HG03469 (cell line): ENCODE measurements around the gene BICRA.
"Not testable (repeated sequence)": the region's sequence is repeated elsewhere in the genome, so short reads cannot be mapped to it uniquely, and the experiment has no call there.

Source experiments
- ATAC-seq: cut with Tn5 transposase; IDR thresholded peaks from one replicate; pipeline ENCODE4 v1.9.1; 2021; ENCODE audit warnings: mild to moderate bottlenecking, moderate library complexity, moderate number of reproducible peaks; ENCODE audit not compliant: unreplicated experiment

Gene BICRA

DNA sequence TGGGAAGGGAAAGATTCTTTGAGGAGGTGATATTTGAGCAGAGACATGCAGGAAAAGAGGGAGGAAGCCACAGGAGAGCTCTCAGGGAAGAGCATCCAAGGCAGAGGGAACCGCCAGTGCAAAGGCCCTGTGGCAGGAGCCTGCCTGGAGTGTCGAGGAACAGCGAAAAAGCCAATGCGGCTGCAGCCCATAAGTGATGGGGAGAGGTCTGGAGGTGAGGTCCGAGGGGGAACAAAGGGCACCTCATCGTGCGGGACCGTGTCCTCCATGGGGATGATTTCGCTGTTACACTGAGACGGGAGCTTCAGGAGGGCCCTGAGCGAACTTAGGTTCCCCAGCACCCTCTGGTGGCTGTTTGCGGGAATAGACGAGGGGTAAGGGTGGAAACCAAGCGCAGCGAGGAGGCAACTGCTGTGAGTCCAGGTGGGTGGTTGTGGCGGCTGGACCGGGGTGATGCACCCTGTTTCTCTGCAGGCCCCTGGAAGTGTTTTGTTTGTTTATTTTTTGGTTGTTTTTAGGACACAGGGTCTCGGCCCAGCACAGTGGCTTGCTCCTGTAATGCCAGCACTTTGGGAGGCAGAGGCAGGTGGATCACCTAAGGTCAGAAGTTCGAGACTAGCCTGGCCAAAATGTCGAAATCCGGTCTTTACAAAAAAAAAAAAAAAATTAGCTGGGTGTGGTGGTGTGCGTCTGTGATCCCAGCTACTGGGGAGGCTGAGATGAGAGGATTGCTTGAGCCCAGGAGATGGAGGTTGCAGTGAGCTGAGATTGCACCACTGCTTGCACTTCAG is 98.4 kb downstream of the BICRA start:
- no peak for ATAC-seq

DNA sequence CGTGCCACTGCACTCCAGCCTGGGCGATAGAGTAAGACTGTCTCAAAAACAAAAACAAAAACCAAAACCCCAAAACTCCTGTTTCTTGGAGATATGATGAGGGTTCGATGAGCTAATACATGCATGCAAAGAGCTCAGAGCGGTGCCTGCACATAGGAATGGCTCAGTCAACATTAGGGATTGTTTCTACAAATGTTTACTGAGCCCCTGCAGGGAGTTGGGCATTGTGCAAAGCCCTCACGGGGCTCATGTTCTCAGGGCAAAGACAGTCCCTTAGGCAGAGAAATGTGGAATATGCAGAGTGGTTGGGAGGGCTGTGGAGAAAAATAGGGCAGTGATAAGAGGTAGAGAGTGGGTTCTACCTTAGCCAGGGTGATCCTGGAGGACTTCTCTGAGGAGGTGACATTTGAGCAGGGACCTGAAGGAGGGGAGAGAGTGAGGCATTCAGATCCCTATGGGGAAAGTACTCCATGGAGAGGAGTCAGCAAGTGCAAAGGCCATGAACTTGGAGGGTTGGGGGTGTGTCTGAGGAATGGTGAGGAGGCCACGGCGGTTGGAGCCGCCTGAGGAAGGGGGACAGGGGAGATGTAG is 102.8 kb downstream of the BICRA start:
- no peak for ATAC-seq

DNA sequence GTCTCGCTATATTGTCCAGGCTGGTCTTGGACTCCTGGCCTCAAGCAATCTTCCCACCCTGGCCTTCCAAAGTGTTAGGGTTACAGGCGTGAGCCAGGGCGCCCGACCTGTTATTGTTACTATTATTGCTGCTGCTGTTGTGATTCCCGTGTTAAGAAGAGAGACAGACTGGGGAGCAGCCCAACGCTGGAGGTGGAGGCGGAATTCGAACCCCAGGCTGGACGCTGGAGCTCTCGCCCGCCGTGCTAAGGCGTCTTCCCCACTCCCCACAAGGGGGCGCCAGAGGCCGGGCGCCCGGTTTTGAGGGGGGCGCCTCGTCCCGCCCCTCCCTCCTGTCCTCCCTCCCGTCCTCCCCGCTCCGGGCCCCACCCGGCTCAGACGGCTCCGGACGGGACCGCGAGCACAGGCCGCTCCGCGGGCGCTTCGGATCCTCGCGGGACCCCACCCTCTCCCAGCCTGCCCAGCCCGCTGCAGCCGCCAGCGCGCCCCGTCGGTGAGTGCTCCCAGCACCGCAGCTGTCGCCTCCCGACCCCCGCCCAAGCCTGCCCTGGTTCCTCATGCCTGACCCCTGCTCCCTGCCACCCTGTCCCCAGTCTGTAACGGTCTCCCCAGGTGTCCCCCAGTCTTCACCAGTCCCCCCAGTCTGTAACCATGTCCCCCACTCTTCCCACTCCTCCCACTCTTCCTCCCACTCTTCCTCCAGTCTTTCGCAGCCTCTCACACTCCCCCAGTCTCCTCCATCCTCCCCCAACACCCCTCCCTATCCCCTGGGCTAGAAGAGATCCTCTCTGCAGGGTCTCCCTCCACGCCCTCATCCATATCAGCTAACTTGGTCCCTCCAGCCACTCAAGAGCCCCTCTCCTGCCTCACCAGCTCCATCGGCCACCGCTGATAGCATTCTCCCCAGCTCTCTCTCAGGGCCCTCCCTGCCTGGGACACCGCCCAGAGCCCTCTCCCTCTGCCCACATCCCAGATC is 104.4 kb downstream of the BICRA start, which contains the start of gene EHD2:
Gene EHD2 (plus strand): TSS at position 377 of the 976 bp plus-strand sequence. CDS start 3,191 bp downstream, outside the sequence.
- ATAC-seq: no peak

DNA sequence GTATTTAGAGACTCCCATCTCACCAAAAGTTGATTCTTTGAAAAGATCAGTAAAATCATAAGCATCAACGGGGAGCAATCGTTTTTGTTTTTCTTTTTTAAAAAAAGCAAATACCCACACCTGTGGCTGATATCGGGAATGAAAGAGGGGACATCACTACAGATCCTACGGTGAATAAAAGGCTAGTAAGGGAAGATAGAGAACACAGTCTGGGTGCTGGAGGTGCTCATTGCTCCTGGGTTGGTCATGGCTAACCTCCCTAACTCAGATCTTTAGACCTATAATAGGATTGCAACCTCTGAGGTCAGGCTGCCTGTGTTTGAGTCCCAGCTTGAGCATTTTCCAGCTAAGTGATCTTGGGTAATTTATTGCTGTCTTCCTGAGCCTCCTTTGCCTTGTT is 105.4 kb downstream of the BICRA start:
- ATAC-seq: no peak

DNA sequence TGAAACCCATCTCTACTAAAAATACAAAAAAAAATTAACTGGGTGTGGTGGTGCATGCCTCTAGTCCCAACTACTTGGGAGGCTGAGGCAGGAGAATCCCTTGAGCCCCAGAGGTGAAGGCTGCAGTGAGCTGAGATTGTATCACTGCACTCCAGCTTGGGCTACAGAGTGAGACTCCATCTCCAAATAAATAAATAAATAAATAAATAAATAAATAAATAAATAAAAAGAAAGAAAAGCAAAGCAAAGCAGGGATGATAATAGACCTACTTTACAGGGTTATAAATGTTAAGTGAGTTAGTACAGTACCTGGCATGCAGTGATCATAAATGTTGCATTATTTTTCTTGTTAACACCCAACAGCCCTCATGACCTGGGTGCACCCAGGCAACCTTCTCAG is 105.9 kb downstream of the BICRA start:
- not testable (repeated sequence) for ATAC-seq

DNA sequence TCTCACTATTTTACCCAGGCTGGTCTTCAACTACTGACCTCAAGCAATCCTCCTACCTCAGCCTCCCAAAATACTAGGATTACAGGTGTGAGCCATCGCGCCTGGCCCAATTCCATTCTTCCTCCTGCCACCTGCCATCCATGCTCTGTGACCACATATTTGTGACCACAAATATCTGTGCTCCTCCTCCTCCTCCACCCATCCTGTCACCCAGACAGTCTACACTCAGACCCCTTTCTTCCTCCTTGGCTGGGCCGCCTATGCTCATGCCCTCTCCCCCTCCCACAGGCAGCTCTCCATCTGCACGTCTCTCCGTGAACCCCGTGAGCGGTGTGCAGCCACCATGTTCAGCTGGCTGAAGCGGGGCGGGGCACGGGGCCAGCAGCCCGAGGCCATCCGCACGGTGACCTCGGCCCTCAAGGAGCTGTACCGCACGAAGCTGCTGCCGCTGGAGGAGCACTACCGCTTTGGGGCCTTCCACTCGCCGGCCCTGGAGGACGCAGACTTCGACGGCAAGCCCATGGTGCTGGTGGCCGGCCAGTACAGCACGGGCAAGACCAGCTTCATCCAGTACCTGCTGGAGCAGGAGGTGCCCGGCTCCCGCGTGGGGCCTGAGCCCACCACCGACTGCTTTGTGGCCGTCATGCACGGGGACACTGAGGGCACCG is 107.5 kb downstream of the BICRA start:
- ATAC-seq: no peak

DNA sequence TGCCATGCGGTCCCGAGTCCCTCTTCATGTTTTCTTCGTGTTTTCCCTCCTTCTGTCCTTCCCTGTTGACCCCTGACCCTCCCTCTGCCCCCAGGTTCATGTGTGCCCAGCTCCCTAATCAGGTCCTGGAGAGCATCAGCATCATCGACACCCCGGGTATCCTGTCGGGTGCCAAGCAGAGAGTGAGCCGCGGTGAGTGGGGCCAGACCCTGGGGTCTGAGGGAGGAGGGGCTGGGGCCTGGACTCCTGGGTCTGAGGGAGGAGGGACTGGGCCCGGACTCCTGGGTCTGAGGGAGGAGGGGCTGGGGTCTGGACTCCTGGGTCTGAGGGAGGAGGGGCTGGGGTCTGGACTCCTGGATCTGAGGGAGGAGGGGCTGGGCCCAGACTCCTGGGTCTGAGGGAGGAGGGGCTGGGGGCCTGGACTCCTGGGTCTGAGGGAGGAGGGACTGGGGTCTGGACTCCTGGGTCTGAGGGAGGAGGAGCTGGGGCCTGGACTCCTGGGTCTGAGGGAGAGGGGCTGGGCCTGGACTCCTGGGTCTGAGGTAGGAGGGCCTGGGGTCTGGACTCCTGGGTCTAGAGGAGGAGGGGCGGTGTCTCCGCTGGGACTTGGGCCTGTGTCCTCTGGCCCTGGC is 109.6 kb downstream of the BICRA start:
- ATAC-seq: not testable (repeated sequence)

DNA sequence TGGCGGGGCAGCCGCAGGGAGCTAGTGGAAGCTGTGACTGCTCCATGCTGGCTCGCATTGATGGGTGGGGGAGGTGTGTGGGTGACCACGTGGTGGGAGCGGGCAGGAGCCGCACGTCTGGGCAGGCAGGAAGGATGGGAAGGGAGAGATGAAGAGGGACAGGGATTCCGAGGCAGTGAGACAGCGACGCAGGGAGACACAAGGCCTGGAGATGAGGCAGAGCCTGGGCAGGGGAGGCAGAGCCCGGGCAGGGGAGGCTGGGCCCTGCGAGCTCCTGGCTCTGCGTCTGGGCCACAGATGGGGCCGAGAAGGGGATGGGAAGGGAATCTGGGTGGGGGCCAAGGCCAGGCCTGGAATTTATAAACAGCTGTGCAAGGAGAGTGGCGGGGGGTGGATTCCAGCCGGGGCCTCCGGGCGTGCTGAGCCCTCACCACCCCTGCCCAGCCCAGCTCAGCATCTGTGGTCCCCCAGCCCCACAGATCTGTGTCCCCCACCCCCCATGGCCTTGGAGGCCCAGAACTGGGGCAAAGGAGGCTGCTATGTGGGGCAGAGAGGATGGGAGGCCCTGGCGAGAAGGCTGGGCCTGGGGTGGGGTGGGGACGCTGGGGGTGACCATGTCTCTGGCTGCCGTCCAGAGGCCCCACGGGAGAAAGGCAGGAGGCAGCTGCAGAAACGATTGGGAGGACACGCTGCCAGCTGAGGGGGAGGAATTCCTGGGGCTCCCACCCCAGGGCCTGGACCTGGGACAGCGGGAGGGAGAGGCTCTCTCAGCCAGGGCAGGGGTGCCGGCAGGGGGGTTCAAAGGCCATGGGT is 110.3 kb downstream of the BICRA start:
- no peak for ATAC-seq

DNA sequence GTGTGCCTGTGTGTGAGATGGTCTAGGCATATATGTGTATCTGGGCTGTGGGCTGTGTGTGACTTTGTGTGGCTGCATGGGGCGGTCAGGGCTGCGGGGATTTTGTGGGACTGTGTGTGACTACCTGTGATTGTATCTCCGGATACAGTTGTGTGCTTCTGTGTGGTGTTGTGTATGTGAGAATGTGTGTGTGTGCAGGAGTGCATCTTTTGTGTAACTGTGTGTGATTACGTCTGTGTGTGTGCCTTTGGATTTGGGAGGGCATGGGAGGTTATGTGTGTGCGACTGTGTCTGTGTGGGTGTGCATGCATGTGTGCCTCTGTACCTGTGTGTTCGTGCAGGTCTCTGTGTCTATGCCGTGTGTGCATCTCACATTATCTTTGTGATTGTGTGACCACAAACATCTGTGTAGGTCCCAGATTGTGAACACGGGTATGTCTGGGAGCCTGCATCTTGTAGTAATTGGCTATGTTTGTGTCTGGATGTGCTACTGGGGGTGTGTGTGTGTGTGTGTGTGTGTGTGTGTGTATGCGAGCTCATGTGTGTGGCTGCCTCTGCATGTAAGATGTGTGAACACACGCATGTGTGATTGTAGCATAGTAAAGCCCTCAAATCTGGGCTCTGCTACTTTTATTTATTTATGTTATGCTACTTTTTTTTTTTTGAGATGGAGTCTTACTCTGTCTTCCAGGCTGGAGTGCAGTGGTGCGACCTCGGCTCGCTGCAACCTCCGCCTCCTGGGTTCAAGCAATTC is 111.9 kb downstream of the BICRA start:
- ATAC-seq: no peak

DNA sequence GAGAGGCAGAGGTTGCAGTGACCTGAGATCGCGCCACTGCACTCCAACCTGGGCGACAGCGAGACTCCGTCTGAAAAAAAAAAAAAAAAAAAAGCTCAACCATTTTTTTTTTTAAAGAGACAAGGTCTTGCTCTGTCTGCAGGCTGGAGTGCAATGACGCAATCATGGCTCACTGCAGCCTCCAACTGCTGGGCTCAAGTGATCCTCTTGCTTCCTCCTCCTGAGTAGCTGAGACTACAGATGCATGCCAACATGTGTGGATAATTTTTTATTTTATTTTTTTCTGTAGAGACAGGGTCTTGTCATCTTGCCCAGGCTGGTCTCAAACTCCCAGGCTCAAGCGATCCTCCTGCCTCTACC is 114.6 kb downstream of the BICRA start:
- ATAC-seq: no peak

DNA sequence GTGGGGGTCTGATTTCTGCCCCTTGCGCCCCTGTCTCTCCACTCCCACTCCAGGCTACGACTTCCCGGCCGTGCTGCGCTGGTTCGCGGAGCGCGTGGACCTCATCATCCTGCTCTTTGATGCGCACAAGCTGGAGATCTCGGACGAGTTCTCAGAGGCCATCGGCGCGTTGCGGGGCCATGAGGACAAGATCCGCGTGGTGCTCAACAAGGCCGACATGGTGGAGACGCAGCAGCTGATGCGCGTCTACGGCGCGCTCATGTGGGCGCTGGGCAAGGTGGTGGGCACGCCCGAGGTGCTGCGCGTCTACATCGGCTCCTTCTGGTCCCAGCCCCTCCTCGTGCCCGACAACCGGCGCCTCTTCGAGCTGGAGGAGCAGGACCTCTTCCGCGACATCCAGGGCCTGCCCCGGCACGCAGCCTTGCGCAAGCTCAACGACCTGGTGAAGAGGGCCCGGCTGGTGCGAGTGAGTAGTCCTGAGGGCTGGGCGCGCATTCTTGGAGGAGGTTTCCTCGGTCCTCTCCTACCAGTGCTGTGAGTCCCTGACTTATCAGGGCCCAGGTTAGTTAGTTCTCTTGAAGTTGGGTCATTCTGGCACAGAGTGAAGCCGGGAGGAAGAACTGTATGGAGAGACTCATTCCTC is 116.9 kb downstream of the BICRA start:
- ATAC-seq: no peak

DNA sequence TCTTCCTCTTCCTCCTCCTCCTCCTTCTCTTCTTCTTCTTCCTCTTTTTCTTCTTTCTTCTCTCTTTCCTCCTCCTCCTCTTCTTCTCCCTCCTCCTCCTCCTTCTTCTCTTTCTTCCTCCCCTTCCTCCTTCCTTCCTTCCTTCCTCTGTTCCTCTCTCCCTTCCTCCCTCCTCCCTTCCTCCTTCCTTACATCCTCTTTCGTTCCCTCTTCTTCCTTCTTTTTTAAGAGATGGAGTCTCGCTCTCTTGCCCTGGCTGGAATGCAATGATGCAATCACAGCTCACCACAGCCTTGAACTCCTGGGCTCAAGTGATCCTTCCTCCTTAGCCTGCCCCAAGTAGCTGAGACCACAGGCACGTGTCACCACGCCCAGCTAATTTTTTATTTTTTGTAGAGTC is 117.5 kb downstream of the BICRA start:
- no peak for ATAC-seq

DNA sequence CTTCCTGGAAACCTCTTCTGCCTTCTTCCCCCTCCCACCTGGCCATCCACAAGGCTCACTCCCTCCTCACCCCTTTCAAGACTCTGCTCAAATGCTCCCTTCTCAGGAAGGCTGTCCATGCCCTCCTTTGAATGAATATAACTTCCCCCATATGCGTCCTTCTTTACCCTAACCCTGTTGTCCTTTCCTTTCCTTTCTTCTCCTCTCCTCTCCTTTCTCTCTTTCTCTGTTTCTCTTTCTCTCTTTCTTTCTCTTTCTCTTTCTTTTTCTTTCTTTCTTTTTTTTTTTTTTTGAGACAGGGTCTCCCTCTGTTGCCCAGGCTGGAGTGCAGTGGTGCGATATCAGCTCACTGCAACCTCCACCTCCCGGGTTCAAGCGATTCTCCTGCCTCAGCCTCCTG is 119.4 kb downstream of the BICRA start:
- not testable (repeated sequence) for ATAC-seq

DNA sequence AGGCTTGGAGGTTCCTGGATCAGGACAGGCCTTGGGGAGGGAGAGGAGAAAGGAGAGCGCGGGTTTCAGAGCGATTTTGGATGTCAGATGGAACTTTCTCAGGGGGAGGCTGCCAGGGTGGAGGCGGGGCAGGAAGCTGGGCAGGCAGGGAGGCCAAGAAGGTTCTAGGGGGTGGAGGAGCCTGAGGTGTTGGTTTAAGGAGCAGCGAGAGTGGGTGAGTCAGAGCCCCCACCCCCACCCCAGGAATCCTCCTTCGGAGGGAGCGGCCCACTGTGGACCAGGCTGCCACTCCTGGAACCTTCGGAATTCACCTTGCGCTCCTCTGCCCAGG is 120.5 kb downstream of the BICRA start:
- ATAC-seq: no peak

DNA sequence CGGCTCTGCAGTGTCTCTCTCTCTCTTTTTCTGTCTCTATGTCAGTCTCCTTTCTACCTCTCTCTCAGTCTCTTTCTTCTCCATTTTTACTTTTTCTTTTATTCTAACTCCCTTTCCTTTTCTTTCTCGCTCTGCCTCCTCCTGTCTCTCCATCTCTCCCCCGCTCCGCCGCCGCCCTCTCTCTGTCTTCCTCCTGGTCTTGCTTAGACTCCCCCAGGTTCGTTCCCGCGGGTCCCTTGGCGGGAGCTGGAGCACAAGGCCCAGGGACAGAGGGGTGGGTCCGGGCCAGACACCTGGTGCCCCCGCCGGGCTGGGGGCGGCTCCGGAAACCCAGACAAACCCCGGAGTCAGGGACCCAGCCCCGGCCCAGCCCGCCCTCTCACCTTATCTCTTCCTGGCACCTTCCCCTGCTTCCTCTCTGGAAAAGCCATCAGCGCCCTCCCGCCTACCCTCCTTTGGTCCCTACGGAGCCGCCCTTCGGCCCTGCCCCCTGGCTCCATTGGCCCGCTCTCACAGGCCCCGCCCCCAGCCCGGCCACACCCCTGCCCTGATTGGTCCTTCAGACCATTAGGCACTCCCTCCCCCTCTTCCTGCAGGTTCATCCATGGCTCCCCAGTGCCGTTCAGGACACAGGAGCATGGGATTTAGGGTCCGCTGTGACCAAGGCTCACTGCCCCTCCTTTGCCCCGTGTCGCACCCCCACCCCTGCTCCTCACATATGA is 121.0 kb downstream of the BICRA start:
- ATAC-seq: no peak

DNA sequence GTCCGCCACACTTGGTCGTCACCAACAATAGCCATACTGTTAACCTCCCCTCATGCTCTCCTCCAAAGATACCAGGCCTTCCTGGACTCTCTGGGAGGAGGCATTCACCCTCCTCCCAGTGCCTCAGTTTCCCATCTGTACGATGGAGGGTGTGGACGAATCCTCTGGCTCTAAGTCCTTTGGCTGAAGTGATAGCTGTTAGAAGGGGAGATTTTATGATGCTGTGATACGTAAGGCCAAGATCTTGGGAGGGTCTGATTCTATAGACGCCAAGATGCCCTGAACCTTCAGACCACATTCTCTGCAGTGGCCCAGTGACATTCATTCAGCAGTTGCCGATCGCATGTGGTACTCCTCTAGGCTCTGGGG is 121.6 kb downstream of the BICRA start:
- ATAC-seq: no peak

DNA sequence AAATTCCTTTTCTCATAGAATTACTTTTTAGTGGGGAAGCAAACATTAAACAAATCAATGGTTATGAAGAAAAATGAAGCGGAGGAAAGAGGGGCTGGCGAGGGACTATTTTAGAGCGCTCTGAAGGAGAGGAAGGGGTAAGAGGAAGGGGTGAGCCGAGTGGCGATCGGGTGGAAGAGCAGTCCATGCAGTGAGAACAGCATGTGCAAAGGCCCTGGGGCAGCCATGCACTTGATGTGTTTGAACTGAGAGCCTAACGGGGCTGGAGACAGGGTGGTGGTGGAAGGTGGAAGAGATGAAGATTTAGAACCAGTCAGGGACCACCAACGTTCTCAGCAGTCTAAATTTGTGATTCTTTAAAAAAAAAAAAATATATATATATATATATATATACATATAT is 122.0 kb downstream of the BICRA start:
- no peak for ATAC-seq

DNA sequence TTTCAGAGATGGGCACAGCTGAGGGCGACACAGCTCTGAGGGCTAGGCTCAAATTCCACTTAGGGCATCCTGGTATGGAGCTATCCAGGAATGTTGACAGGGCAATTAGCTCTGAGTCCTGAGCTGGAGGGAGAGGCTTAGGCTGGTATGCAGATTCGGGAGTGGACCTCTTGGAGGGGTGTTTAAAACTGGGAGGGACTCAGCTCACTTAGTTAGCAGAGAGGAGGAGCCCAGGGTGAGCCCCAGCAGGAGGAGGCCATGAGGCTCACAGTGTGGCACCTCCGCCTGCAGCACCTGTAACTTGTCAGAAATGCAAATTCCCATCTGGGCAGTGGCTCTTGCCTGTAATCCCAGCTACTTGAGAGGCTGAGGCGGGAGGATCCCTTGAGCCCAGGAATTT is 126.2 kb downstream of the BICRA start:
- ATAC-seq: no peak
